ENCODE results near the gene UBE2J2. TPM values are rescaled to one million over a fixed set of nuclear protein-coding genes. Genes with fewer than 3 reads are reported as not detected.

The UBE2J2 gene
- total and polyA plus RNA-seq, 2 of the 13 experiments (the other 11 are each of a cell fraction or from before 2014, with no cell fraction given) = 25.4 to 29.4 TPM

- TF ChIP-seq ZNF770 (CRISPR knock-in tag; IDR thresholded peaks at IDR 0.05) = no peak
- no peak for TF ChIP-seq RBFOX2 (IDR thresholded peaks at IDR 0.05; ENCODE audit: low read depth, low read length)
- no peak for TF ChIP-seq SIN3A (IDR thresholded peaks at IDR 0.05; ENCODE audit: borderline replicate concordance, low read depth, low read length)
- TF ChIP-seq BATF2 (CRISPR knock-in tag; IDR thresholded peaks at IDR 0.05) = no peak
- no peak for TF ChIP-seq ZNF678 (CRISPR knock-in tag; IDR thresholded peaks at IDR 0.05)
- TF ChIP-seq ZNF552 (CRISPR knock-in tag; IDR thresholded peaks at IDR 0.05; ENCODE audit: borderline replicate concordance) = no peak
- TF ChIP-seq IKZF4 (CRISPR knock-in tag; IDR thresholded peaks at IDR 0.05; ENCODE audit: borderline replicate concordance, low read depth, not compliant biosample characterization) = no peak
- TF ChIP-seq ZNF850 (CRISPR knock-in tag; conservative IDR thresholded peaks at IDR 0.05) = no peak
- TF ChIP-seq ZNF597 (CRISPR knock-in tag; IDR thresholded peaks at IDR 0.05) = no peak
- peak; percentile 58; the same call in 1 of the 2 replicates for TF ChIP-seq HDAC2 (CRISPR knock-in tag; IDR thresholded peaks at IDR 0.05)
- no peak for TF ChIP-seq AHDC1 (CRISPR knock-in tag; IDR thresholded peaks at IDR 0.05; ENCODE audit: borderline replicate concordance)
- no peak for TF ChIP-seq ZBTB37 (CRISPR knock-in tag; IDR thresholded peaks at IDR 0.05)
These were observed 33.1 kb upstream of the UBE2J2 start (continued) for GRCh38 chr1:1306661-1307260.

Measured in HepG2 (cell line).